Measurements from ENCODE around the gene UBE2E3. TPM values are rescaled to one million over a fixed set of nuclear protein-coding genes. Genes with fewer than 3 reads are reported as not detected.
A peak's percentile ranks its signal among the peaks of the same experiment; 100 is the strongest.
"Not testable (repeated sequence)": the region's sequence is repeated elsewhere in the genome, so short reads cannot be mapped to it uniquely, and the experiment has no call there.

UBE2E3 gene
- total and polyA plus RNA-seq, 8 donors, result 53.7 to 171 (median 144) TPM

DNA sequence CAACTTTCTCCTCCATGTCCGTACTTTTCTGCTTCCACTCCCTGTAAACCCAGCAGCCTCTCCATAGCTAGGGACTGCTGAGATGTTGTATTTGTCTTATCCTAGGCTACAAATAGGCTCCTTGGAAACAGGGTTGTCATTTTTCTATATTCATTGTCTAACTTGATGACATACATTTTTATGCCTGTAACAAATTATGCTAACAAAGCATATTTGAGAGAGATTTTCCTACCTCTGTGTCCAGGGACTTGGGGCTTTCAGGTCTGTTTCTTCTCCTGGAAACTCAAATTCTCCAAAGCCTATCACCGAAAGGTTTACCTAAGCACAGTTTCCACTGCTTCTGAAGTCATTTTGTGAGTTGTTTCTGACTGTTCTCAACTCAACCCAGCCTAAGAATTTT lies 102.7 kb downstream of the UBE2E3 start:
- Histone ChIP-seq H3K27me3 (no peaks in the 10 kb centered on the region), H3K36me3 (no peaks in the 10 kb centered on the region), H3K4me1 (no peaks in the 10 kb centered on the region), H3K4me3 (no peak overlapping the region), H3K27ac (no peak overlapping the region), H3K9me3 (no peaks in the 10 kb centered on the region)
- TF ChIP-seq CTCF (IDR thresholded peaks at IDR 0.05), result no peak
- intact Hi-C loops (cut with DNase I), result no loop called here
- DNase-seq (no peak), ATAC-seq (no peak)

DNA sequence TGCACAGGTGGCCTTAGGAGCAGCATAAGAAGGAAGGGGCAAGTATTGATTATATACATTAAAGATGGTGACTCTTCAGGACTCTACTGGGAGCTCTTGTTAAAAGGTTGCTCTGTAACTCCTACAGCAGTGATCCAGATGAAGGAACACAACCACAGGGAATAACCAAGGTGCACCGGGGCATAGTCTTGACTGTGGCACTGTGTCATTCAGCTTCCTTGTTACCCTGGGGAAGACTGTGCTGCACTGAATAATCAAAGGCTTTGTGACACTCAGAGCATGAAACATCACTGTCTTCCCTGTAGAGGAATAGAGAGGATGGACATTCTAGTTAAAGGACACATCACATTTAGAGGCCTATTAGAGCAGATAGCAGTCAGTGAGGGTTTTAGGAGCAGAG lies 105.3 kb downstream of the UBE2E3 start:
- no peaks in the 10 kb centered on the region for H3K4me1 ChIP-seq
- no peak for TF ChIP-seq CTCF (IDR thresholded peaks at IDR 0.05)
- H3K36me3 ChIP-seq, result no peaks in the 10 kb centered on the region
- H3K4me3 ChIP-seq, result no peak overlapping the region
- no peaks in the 10 kb centered on the region for H3K9me3 ChIP-seq
- no peak overlapping the region for H3K27ac ChIP-seq
- DNase-seq, result no peak
- intact Hi-C loops (cut with DNase I), result no loop called here
- ATAC-seq, result no peak
- H3K27me3 ChIP-seq, result no peaks in the 10 kb centered on the region

- H3K36me3 ChIP-seq; H3K27ac ChIP-seq; ATAC-seq; H3K4me3 ChIP-seq; H3K4me1 ChIP-seq; intact Hi-C loops (cut with DNase I); DNase-seq; H3K27me3 ChIP-seq: not testable (repeated sequence)
- H3K9me3 ChIP-seq, result peaks cover 0 to 19% of the 10 kb centered on the region in 2 donors
Observed at GRCh38 chr2:181091920-181092319, 111.5 kb downstream of the UBE2E3 start.

DNA sequence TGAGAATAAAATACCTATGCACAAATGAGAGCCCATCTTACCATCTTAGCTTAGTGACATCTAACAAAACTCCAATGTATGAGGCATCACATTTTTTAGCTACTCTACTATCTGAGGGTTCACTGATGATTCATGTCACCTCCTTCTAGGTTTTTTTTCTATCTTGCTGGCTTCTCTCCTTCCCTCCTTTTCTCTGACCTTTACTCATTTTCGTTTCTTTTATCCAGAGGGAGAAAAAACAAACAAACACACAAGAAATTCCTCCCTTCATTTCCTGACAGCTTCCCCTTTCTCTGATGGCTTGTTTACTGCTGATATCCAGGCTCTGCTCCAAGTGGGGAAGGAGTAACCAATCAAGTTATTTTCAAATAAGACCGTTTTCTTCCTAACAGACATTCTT lies 115.1 kb downstream of the UBE2E3 start:
- ATAC-seq (no peak), DNase-seq (no peak)
- Histone ChIP-seq H3K27ac (no peak overlapping the region), H3K27me3 (no peaks in the 10 kb centered on the region), H3K36me3 (no peaks in the 10 kb centered on the region), H3K9me3 (peaks cover 0 to 19% of the 10 kb centered on the region in 2 donors), H3K4me1 (no peaks in the 10 kb centered on the region), H3K4me3 (no peak overlapping the region)
- intact Hi-C loops (cut with DNase I), result no loop called here
- no peak for TF ChIP-seq CTCF (IDR thresholded peaks at IDR 0.05)

DNA sequence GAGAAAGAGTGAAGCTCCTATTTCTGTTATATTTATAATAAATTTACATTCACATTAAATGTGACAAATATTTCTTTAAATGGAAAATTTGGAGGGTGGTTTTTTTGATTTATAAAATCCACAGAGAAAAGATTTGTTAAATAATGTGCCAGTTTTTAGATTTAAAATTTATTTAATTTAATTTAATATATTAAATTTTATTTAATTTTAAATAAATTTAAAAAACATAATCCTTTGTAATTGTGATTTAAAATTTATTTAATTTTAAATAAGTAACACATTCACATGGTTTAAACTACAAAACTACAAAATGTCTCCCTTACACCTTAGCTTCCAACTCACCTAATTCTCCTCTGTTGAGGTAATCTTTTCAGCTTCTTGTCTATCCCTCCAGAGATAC lies 123.3 kb downstream of the UBE2E3 start:
- no peak for ATAC-seq
- Histone ChIP-seq H3K27me3 (no peaks in the 10 kb centered on the region), H3K27ac (no peak overlapping the region), H3K4me1 (peaks cover 0 to 13% of the 10 kb centered on the region in 2 donors), H3K9me3 (no peaks in the 10 kb centered on the region), H3K36me3 (no peaks in the 10 kb centered on the region), H3K4me3 (no peak overlapping the region)
- no peak for DNase-seq
- intact Hi-C loops (cut with DNase I), result loop anchor here in 1 of 2 donors (10.0 kb wide), 2 partner anchors 351 to 611 kb away; partner anchors contain the start of gene ITGA4
- no peak for TF ChIP-seq CTCF (IDR thresholded peaks at IDR 0.05)

DNA sequence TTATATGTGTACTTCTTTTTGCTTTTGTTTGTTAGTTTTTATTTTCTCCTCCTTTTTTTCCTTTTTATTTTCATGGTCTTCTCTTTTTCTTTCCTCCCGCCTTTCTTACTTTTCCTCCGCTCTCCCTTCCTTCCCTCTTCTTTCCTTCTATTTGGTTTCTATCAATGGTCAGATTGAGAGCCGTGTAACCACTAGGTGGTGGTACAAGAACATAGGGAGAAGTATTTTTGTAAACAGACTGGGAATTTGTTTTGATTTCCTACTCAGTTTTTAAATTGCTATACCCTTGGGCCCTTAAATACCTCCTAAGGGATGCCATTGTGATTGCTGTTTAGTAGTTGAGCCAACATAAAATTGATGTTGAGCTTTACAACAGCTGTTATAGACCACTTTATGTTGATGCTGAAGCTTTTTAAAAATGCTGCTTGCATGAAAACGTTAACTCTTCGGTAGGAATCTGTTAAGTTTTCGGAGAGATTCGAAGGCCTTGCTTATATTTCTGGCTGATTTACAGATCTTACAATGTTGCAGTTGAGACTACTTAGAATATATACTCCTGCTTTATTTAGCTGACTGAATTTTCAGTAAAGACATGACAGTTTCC lies 124.2 kb downstream of the UBE2E3 start:
- Histone ChIP-seq H3K27ac (no peak overlapping the region), H3K36me3 (no peaks in the 10 kb centered on the region), H3K4me3 (no peak overlapping the region), H3K4me1 (peaks cover 0 to 13% of the 10 kb centered on the region in 2 donors), H3K9me3 (no peaks in the 10 kb centered on the region), H3K27me3 (no peaks in the 10 kb centered on the region)
- DNase-seq (peak in 2 of 4 donors; percentile 31 to 56), ATAC-seq (peak; percentile 57)
- intact Hi-C loops (cut with DNase I), result loop anchor here in 1 of 2 donors (10.0 kb wide), 2 partner anchors 350 to 610 kb away; partner anchors contain the start of gene ITGA4
- TF ChIP-seq CTCF (IDR thresholded peaks at IDR 0.05), result peak; percentile 49 to 56
